H1 (cell line): ENCODE results near the gene PARP1. TPM values are rescaled to one million over a fixed set of nuclear protein-coding genes. Genes with fewer than 3 reads are reported as not detected.

Experiments
- CTCF ChIA-PET: fragments of 300-600 bp; sonication (Branson Sonifier 250); formaldehyde crosslinking; loops from one replicate; lab custom pipeline; 2021; ENCODE audit not compliant: partially characterized antibody; lab: Charles Lee
- POLR2A ChIA-PET: fragments of 300-600 bp; sonication (Branson Sonifier 250); formaldehyde crosslinking; loops from one replicate; lab custom pipeline; 2021; ENCODE audit warnings: inconsistent platforms; ENCODE audit not compliant: partially characterized antibody; lab: Charles Lee
- DNase-seq, 2 experiments: peaks; one replicate each; pipeline versions ENCODE4 v3.0.0 to v3.0.0-alpha.2; 2010 to 2022; ENCODE audit warnings: low spot score in 2 of 2, low read depth in 1 of 2, mixed read lengths in 1 of 2
- FAIRE-seq: peaks from 2 replicates; lab custom pipeline; 2011; peaks lifted over from hg19 to GRCh38; lab: Jason Lieb, UNC
- H2AFZ ChIP-seq: 2 replicates; pipeline ENCODE4 v1.8.1; 2012; ENCODE audit warnings: low read length, inconsistent platforms
- H2AK5ac ChIP-seq: 2 replicates; pipeline ENCODE4 v1.6.1; 2013; ENCODE audit warnings: low read depth, low read length
- H2BK120ac ChIP-seq: replicated peaks from 2 replicates; pipeline ENCODE3; 2013; ENCODE audit warnings: low read depth, low read length, inconsistent platforms
- H2BK12ac ChIP-seq: 2 replicates; pipeline ENCODE4 v1.6.1; 2013; ENCODE audit warnings: low read depth, low read length
- H2BK15ac ChIP-seq: 2 replicates; pipeline ENCODE4 v1.6.1; 2013; ENCODE audit warnings: low read length
- H2BK20ac ChIP-seq: 2 replicates; pipeline ENCODE4 v1.6.1; 2013; ENCODE audit warnings: low read length
- H2BK5ac ChIP-seq: 2 replicates; pipeline ENCODE4 v1.6.1; 2013; ENCODE audit warnings: low read depth, low read length
- H3K14ac ChIP-seq: 2 replicates; pipeline ENCODE4 v1.6.1; 2013; ENCODE audit warnings: inconsistent platforms; ENCODE audit not compliant: insufficient read length
- H3K18ac ChIP-seq: 2 replicates; pipeline ENCODE4 v1.6.1; 2013; ENCODE audit warnings: low read length; ENCODE audit errors: extremely low read depth
- H3K23ac ChIP-seq: 2 replicates; pipeline ENCODE4 v1.6.1; 2013; ENCODE audit warnings: inconsistent platforms; ENCODE audit not compliant: insufficient read length
- H3K23me2 ChIP-seq: 2 replicates; pipeline ENCODE4 v1.6.1; 2013; ENCODE audit warnings: low read depth, low read length
- H3K27ac ChIP-seq: 2 replicates; pipeline ENCODE4 v1.6.1; 2011; ENCODE audit warnings: low read depth, low read length, inconsistent platforms
- H3K27me3 ChIP-seq, 4 experiments: replicated peaks in 1 of 4; 1 replicate in 1 of 4; 2 replicates in 3 of 4; pipeline versions ENCODE4 v1.6.1 to v1.8.1; 2011 to 2013; ENCODE audit warnings: low read length in 3 of 4, mild to moderate bottlenecking in 3 of 4, inconsistent platforms in 2 of 4, mixed read lengths in 2 of 4, moderate library complexity in 1 of 4; ENCODE audit not compliant: control insufficient read depth in 3 of 4, insufficient read depth in 3 of 4; ENCODE audit errors: extremely low read depth in 1 of 4
- H3K36me3 ChIP-seq, 4 experiments: 2 replicates each; pipeline versions ENCODE4 v1.6.1 to v1.8.1; 2011 to 2013; ENCODE audit warnings: mild to moderate bottlenecking in 4 of 4, low read length in 3 of 4, moderate library complexity in 2 of 4, control low read depth in 1 of 4, inconsistent platforms in 1 of 4; ENCODE audit not compliant: insufficient read depth in 4 of 4, control insufficient read depth in 2 of 4
- H3K4ac ChIP-seq: replicated peaks from 2 replicates; pipeline ENCODE3; 2013; ENCODE audit warnings: low read length, low read depth, mixed read lengths, inconsistent platforms; ENCODE audit not compliant: insufficient read length
- H3K4me1 ChIP-seq, 4 experiments: replicated peaks in 1 of 4; 1 replicate in 1 of 4; 2 replicates in 3 of 4; pipeline versions ENCODE4 v1.6.1 to v1.8.1; 2011 to 2013; ENCODE audit warnings: low read length in 3 of 4, inconsistent platforms in 2 of 4, mixed read lengths in 1 of 4; ENCODE audit not compliant: insufficient read depth in 4 of 4, control insufficient read depth in 3 of 4
- H3K4me2 ChIP-seq, 2 experiments: 2 replicates each; pipeline versions ENCODE4 v1.6.1 to v1.8.1; 2011 to 2013; ENCODE audit warnings: low read depth in 2 of 2, low read length in 2 of 2, control low read depth in 1 of 2, inconsistent platforms in 1 of 2, mild to moderate bottlenecking in 1 of 2; ENCODE audit not compliant: insufficient read depth in 1 of 2
- H3K4me3 ChIP-seq, 4 experiments: fragments of 200-600, 300-600 bp in 1 of 4; sonication (generic), shearing (Covaris generic), sonication (Bioruptor Twin) in 1 of 4; 2 replicates each; pipeline versions ENCODE4 v1.5.1 to v1.8.1; 2011 to 2016; ENCODE audit warnings: low read length in 4 of 4, low read depth in 3 of 4, control low read depth in 2 of 4, inconsistent platforms in 2 of 4, mild to moderate bottlenecking in 2 of 4, mixed read lengths in 1 of 4, moderate library complexity in 1 of 4; ENCODE audit not compliant: insufficient read depth in 2 of 4; ENCODE audit errors: extremely low read depth in 1 of 4
- H3K56ac ChIP-seq: replicated peaks from 2 replicates; pipeline ENCODE3; 2013; ENCODE audit warnings: low read depth, mild to moderate bottlenecking, mixed read lengths, low read length, inconsistent platforms; ENCODE audit not compliant: insufficient read length
- H3K79me1 ChIP-seq: 2 replicates; pipeline ENCODE4 v1.6.1; 2013; ENCODE audit warnings: low read depth, low read length, control low read depth
- H3K79me2 ChIP-seq, 2 experiments: 2 replicates each; pipeline versions ENCODE4 v1.6.1 to v1.8.1; 2012 to 2013; ENCODE audit warnings: low read length in 2 of 2, mild to moderate bottlenecking in 2 of 2, inconsistent platforms in 1 of 2; ENCODE audit not compliant: insufficient read depth in 2 of 2, control insufficient read depth in 1 of 2
- H3K9ac ChIP-seq, 4 experiments: replicated peaks in 1 of 4; 1 replicate in 1 of 4; 2 replicates in 3 of 4; pipeline versions ENCODE4 v1.6.1 to v1.8.1; 2011 to 2013; ENCODE audit warnings: low read depth in 3 of 4, low read length in 3 of 4, control low read depth in 2 of 4, mild to moderate bottlenecking in 2 of 4, moderate library complexity in 2 of 4, inconsistent platforms in 1 of 4; ENCODE audit errors: extremely low read depth in 1 of 4
- H3K9me3 ChIP-seq, 2 experiments: 2 replicates each; pipeline versions ENCODE4 v1.6.1 to v1.8.1; 2012 to 2013; ENCODE audit warnings: mild to moderate bottlenecking in 2 of 2, moderate library complexity in 2 of 2, control low read depth in 1 of 2, inconsistent platforms in 1 of 2, low read depth in 1 of 2, low read length in 1 of 2, mixed read lengths in 1 of 2; ENCODE audit not compliant: insufficient read depth in 2 of 2
- H4K20me1 ChIP-seq, 2 experiments: replicated peaks in 1 of 2; 2 replicates each; pipeline versions ENCODE3 to v1.8.1; 2011 to 2013; ENCODE audit warnings: inconsistent platforms in 2 of 2, low read length in 2 of 2, mild to moderate bottlenecking in 1 of 2; ENCODE audit not compliant: insufficient read depth in 2 of 2, control insufficient read depth in 1 of 2
- H4K5ac ChIP-seq: 2 replicates; pipeline ENCODE4 v1.6.1; 2013; ENCODE audit warnings: low read length, low read depth, mixed read lengths, inconsistent platforms; ENCODE audit not compliant: insufficient read length
- H4K8ac ChIP-seq: 2 replicates; pipeline ENCODE4 v1.8.0; 2013; ENCODE audit warnings: mild to moderate bottlenecking, moderate library complexity, low read length, inconsistent platforms; ENCODE audit not compliant: insufficient read depth; ENCODE audit errors: extremely low read depth
- H4K91ac ChIP-seq: replicated peaks from 2 replicates; pipeline ENCODE3; 2013; ENCODE audit warnings: low read length, mixed read lengths, inconsistent platforms; ENCODE audit not compliant: insufficient read length
- BACH1 ChIP-seq: IDR thresholded peaks from 2 replicates; pipeline ENCODE4 v1.6.1; 2012; ENCODE audit warnings: low read length, improper control_type of control experiment
- CEBPB ChIP-seq: IDR thresholded peaks from 2 replicates; pipeline ENCODE4 v1.6.1; 2012; ENCODE audit warnings: low read depth, low read length
- EP300 ChIP-seq, 2 experiments: IDR thresholded peaks; 1 replicate in 1 of 2; 2 replicates in 1 of 2; pipeline ENCODE4 v1.6.1; 2011 to 2012; ENCODE audit warnings: low read depth in 2 of 2, low read length in 2 of 2, mild to moderate bottlenecking in 2 of 2, borderline replicate concordance in 1 of 2, inconsistent platforms in 1 of 2, moderate library complexity in 1 of 2
- KDM5A ChIP-seq: fragments of 200-600 bp; IDR thresholded peaks from 2 replicates; pipeline ENCODE4 v1.7.1; 2012; ENCODE audit warnings: mild to moderate bottlenecking, low read length, inconsistent platforms, mixed read lengths
- SP4 ChIP-seq: IDR thresholded peaks from 2 replicates; pipeline ENCODE4 v1.6.1; 2012; ENCODE audit warnings: low read length, inconsistent platforms
- WGBS, 2 experiments: shearing (Covaris generic) in 1 of 2; methylation state at CpG; one replicate each; pipeline versions ENCODE4 v1.1.6 to v1.1.7; 2013 to 2015; ENCODE audit warnings: low lambda C conversion rate in 2 of 2, mixed read lengths in 2 of 2, inconsistent platforms in 1 of 2, low coverage in 1 of 2, missing lambda C conversion rate in 1 of 2; ENCODE audit not compliant: insufficient replicate concordance in 2 of 2, insufficient coverage in 1 of 2, insufficient read length in 1 of 2; ENCODE audit errors: extremely low coverage in 1 of 2, missing lambda C conversion rate in 1 of 2; 5-methylcytosine and 5-hydroxymethylcytosine counted together
- polyA plus RNA-seq, 7 experiments: library from polyadenylated mRNA; depleted of rRNA in 3 of 7; stranded (reverse) in 5 of 7; unstranded in 2 of 7; fragments of >200 nt in 5 of 7; fragments of 200-250 nt in 2 of 7; gene quantifications; 1 replicate in 5 of 7; 2 replicates in 1 of 7; 4 replicates in 1 of 7; pipeline versions ENCODE4 v1.2.1 to v1.2.3, GENCODE V29; 2011 to 2013; ENCODE audit warnings: missing spikeins in 2 of 7, mixed read lengths in 2 of 7
- total RNA-seq: library from RNA; stranded (reverse); fragmentation: NEBNext Ultra II Directional; extraction: Animal tissue kit (Norgen Biotek cat#: 25700); gene quantifications from 2 replicates; pipeline ENCODE4 v1.2.1, GENCODE V29; 2021
- TF ChIP-seq, protein P1 (sequence below), 3 experiments: IDR thresholded peaks; 1 replicate in 2 of 3; 2 replicates in 1 of 3; pipeline versions ENCODE4 v1.5.1 to v1.6.1; 2011; ENCODE audit warnings: low read length in 3 of 3, mild to moderate bottlenecking in 3 of 3, inconsistent platforms in 2 of 3, low read depth in 1 of 3, moderate library complexity in 1 of 3; ENCODE audit not compliant: insufficient read depth in 1 of 3; ENCODE audit errors: control extremely low read depth in 1 of 3
- TF ChIP-seq, protein P2 (sequence below): IDR thresholded peaks from 2 replicates; pipeline ENCODE4 v1.6.1; 2011; ENCODE audit warnings: low read length, improper control_type of control experiment

PARP1 gene
- total and polyA plus RNA-seq, 2 of the 8 experiments (the other 6 are each of a cell fraction or from before 2014, with no cell fraction given), result 416 to 441 TPM

- peaks cover 49 to 100% (median 87%) of the 10 kb centered on the region in 4 experiments for H3K36me3 ChIP-seq
- no peak overlapping the region for H3K56ac ChIP-seq
- no peaks in the 10 kb centered on the region for H3K23me2 ChIP-seq
- CTCF ChIA-PET, result interaction anchor here (0.6 to 2.1 kb wide), 5 partner anchors 17 to 428 kb away, joined by 3 to 7 read pairs (median 3); no protein-coding TSS in a partner anchor
- no peaks in the 10 kb centered on the region for H3K4me1 ChIP-seq
- no peak overlapping the region for H3K4ac ChIP-seq
- H3K4me2 ChIP-seq, result no peak overlapping the region
- H2AFZ ChIP-seq, result no peak overlapping the region
- FAIRE-seq (no peak), DNase-seq (no peak)
- no peak overlapping the region for H2AK5ac ChIP-seq
- H2BK12ac ChIP-seq, result no peak overlapping the region
- no peak overlapping the region for H3K9ac ChIP-seq
- no peak overlapping the region for H4K91ac ChIP-seq
- no peak overlapping the region for H2BK5ac ChIP-seq
- no peaks in the 10 kb centered on the region for H3K9me3 ChIP-seq
- H4K20me1 ChIP-seq, result peaks cover 6 to 7% of the 10 kb centered on the region in 2 experiments
- POLR2A ChIA-PET, result interaction anchor here (0.8 to 2.7 kb wide), 3 partner anchors 9 to 53 kb away, joined by 3 to 7 read pairs (median 7); no protein-coding TSS in a partner anchor
- H3K18ac ChIP-seq, result no peak overlapping the region
- no peaks in the 10 kb centered on the region for H3K27me3 ChIP-seq
- WGBS, 2 experiments, result 88% methylated on average over 9 of the region's 9 CpGs; no CpG with 5 or more reads in 1 of the 2 experiments
- no peak overlapping the region for H2BK15ac ChIP-seq
- no peak overlapping the region for H3K14ac ChIP-seq
- H3K27ac ChIP-seq, result no peak overlapping the region
- H4K8ac ChIP-seq, result no peak overlapping the region
- TF ChIP-seq BACH1, result no peak
- TF ChIP-seq KDM5A, result no peak
- TF ChIP-seq EP300 (IDR thresholded peaks at IDR 0.05; ENCODE audit: borderline replicate concordance in 1 of 2, low read depth in 2 of 2, low read length in 2 of 2), result no peak
- TF ChIP-seq, protein P1, sequence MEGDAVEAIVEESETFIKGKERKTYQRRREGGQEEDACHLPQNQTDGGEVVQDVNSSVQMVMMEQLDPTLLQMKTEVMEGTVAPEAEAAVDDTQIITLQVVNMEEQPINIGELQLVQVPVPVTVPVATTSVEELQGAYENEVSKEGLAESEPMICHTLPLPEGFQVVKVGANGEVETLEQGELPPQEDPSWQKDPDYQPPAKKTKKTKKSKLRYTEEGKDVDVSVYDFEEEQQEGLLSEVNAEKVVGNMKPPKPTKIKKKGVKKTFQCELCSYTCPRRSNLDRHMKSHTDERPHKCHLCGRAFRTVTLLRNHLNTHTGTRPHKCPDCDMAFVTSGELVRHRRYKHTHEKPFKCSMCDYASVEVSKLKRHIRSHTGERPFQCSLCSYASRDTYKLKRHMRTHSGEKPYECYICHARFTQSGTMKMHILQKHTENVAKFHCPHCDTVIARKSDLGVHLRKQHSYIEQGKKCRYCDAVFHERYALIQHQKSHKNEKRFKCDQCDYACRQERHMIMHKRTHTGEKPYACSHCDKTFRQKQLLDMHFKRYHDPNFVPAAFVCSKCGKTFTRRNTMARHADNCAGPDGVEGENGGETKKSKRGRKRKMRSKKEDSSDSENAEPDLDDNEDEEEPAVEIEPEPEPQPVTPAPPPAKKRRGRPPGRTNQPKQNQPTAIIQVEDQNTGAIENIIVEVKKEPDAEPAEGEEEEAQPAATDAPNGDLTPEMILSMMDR (IDR thresholded peaks at IDR 0.05; ENCODE audit: control extremely low read depth in 1 of 3, insufficient read depth in 1 of 3, low read depth in 1 of 3, low read length in 3 of 3), result no peak
- TF ChIP-seq SP4, result no peak
- TF ChIP-seq CEBPB, result no peak
- TF ChIP-seq, protein P2, sequence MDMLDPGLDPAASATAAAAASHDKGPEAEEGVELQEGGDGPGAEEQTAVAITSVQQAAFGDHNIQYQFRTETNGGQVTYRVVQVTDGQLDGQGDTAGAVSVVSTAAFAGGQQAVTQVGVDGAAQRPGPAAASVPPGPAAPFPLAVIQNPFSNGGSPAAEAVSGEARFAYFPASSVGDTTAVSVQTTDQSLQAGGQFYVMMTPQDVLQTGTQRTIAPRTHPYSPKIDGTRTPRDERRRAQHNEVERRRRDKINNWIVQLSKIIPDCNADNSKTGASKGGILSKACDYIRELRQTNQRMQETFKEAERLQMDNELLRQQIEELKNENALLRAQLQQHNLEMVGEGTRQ, result no peak
- no peak overlapping the region for H2BK120ac ChIP-seq
- H3K79me2 ChIP-seq, result no peaks in the 10 kb centered on the region
- H3K23ac ChIP-seq, result no peak overlapping the region
- H2BK20ac ChIP-seq, result no peak overlapping the region
- no peaks in the 10 kb centered on the region for H3K79me1 ChIP-seq
- H4K5ac ChIP-seq, result no peak overlapping the region
- no peak overlapping the region for H3K4me3 ChIP-seq
These were observed 44.9 kb downstream of the PARP1 start for GRCh38 chr1:226362891-226363447.
